Measurements from ENCODE around the gene PPP1R18.
"Not testable (repeated sequence)": the region's sequence is repeated elsewhere in the genome, so short reads cannot be mapped to it uniquely, and the experiment has no call there.

PPP1R18 gene

GRCh38 chr6:30719791-30720737 is 33.6 kb upstream of the PPP1R18 start, which contains the start of gene TUBB:
Gene TUBB, plus strand, starts transcription at chr6:30720352. Its CDS starts 155 bp downstream, at chr6:30720507.
- peak; percentile 98 for DNase-seq

GRCh38 chr6:30719356-30719755 is 32.9 kb upstream of the PPP1R18 start:
- no peak for DNase-seq

DNA sequence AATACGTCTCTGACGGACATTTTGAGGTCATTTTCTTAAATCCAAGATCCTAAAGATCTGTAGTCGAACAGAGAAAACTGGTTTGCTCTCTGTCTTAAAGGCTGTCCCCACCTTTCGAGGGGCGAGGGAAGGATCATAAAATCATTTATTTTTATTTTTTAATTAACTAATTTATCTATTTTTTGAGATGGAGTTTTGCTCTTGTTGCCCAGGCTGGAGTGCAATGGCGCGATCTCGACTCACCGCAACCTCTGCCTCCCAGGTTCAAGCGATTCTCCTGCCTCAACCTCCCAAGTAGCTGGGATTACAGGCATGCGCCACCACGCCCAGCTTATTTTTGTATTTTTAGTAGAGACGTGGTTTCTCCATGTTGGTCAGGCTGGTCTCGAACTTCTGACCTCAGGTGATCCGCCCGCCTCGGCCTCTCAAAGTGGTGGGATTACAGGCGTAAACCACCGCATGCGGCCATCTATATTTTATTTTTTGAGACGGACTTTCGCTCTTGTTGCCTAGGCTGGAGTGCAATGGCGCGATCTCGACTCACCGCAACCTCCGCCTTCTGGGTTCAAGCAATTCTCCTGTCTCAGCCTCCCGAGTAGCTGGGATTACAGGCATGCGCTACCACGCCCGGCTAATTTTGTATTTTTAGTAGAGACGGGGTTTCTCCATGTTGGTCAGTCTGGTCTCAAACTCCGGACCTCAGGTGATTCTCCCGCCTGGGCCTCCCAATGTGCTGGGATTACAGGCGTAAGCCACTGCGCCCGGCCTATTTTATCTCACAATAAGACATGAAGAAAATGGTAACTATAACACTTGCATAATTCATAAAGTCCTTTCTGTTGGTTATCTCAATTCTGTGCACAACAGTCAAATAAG is 31.6 kb upstream of the PPP1R18 start:
- DNase-seq = not testable (repeated sequence)

GRCh38 chr6:30717129-30717844 is 30.8 kb upstream of the PPP1R18 start, which contains the start of gene MDC1:
Gene MDC1, minus strand, starts transcription at chr6:30717281. Its CDS starts 2,106 bp downstream, at chr6:30715175.
- DNase-seq = peak; percentile 100

GRCh38 chr6:30716879-30717128 is 30.4 kb upstream of the PPP1R18 start:
- DNase-seq = no peak

- DNase-seq = no peak
These were observed 27.8 kb upstream of the PPP1R18 start for GRCh38 chr6:30714263-30714662.

GRCh38 chr6:30712441-30712945 is 26.0 kb upstream of the PPP1R18 start:
- DNase-seq = no peak

DNA sequence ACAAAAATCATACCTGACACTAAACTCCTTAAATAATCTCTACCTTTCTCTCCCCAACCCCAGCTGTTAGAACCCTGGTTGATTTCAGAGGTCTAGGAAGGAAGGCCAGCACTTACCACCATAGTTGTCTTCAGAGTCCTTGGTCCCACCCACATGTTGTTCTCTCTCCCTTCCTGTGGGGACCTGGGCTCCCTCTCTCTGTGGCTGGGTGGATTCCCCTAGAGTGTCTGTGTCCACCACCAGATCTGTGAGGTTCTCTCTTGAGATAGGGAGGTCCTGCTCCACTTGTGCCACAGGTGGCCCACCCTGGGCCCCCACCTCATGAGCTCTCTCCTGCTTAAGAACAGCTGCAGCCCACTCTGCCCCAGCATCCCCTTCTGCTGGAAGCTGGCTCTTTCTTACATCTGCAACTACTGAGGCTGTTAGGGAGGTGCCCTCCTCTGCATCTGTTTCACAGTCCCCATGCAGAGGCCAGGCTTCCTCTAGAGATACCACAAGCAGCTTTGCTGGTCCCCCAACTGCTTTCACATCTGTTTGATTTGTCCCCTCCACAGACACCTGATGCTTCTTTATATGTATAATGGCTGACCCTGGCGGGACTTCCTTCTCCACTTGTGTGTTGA is 25.4 kb upstream of the PPP1R18 start:
- no peak for DNase-seq

GRCh38 chr6:30709101-30709868 is 22.8 kb upstream of the PPP1R18 start:
- no peak for DNase-seq

DNA sequence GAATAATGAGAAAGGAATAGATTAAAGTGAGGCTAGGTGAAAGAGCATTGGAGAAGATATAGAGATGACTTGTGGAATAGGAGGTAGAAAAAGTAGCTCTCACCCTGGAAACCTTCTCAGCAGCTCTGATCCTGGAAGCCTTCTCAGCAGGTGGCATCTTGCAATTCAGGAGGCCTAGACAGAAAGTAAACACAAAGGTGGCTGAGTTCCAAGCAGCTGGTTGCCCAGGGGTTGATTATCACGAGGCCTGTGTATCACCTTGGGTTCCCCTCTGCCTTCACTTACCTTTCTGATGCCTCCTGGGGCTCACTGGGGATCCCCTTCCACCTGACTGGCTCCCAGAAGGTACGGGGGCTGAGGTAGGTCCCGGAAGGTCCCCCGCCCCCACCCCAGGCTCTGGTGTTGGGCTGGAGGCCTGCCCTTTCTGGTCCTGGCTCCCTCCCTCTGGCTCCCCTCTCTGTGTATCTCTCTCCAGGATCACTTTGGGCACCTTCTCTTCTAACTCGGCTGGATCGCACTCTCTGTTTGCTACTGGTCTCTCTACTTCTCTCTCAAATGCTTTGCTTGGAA is 20.9 kb upstream of the PPP1R18 start:
- no peak for DNase-seq

- no peak for DNase-seq
These were observed 19.2 kb upstream of the PPP1R18 start for GRCh38 chr6:30705620-30706019.

GRCh38 chr6:30703821-30704220 is 17.4 kb upstream of the PPP1R18 start:
- no peak for DNase-seq

DNA sequence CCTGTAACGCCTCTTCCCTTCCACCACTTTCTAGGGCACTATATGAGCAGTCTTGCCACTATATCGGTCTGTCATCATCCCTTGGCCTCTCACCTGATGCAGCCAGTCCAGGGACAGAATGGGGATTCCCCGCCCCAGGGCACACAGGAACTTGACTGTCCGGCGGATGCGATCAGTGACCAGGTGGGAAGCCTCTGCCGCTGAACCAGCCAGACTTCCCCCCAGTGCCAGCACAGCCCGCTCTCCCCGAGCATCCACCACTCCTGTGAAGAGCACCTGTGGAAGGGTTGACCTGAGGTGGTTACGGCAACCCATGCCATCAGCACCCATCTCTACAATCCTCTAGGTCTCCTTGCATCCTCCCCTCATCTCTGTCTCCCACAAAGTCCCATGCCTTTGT is 16.6 kb upstream of the PPP1R18 start:
- DNase-seq = no peak

DNA sequence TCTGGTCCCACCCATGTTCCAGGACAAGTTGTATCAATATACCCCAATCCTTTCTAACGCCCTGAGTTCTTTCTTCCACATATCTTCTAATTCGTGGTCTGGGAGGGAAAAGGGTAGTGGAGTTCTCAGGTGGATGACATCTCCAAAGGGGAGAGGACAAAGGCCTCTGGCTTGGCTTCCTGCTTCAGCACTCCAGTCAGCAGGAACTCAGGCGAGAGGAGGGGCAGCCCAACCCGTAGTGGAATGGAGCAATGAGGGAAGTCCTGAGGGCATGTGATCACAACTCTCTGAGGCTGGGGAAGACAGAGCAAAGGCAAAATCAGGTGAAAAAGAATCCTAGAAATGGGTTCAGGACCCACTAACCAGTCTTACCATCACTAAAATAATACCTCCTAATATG is 13.9 kb upstream of the PPP1R18 start:
- no peak for DNase-seq

DNA sequence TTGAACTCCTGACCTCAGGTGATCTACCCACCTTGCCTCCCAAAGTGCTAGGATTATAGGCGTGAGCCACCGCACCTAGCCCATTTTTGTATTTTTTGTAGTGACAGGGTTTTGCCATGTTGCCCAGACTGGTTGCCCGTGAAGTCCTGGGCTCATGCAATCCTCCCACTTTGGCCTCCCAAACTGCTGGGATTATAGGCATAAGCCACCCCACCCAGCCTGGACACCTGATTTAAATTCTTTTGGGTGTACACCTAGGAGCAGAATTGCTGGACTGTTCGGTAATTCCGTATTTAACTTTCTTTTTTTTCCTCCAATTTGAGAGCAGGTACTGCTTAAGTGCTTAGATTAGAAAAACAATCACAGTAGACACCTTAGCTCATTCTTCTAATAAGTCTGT is 10.0 kb upstream of the PPP1R18 start:
- DNase-seq = no peak

- DNase-seq = no peak
These were observed 4.9 kb upstream of the PPP1R18 start for GRCh38 chr6:30691208-30691847.

DNA sequence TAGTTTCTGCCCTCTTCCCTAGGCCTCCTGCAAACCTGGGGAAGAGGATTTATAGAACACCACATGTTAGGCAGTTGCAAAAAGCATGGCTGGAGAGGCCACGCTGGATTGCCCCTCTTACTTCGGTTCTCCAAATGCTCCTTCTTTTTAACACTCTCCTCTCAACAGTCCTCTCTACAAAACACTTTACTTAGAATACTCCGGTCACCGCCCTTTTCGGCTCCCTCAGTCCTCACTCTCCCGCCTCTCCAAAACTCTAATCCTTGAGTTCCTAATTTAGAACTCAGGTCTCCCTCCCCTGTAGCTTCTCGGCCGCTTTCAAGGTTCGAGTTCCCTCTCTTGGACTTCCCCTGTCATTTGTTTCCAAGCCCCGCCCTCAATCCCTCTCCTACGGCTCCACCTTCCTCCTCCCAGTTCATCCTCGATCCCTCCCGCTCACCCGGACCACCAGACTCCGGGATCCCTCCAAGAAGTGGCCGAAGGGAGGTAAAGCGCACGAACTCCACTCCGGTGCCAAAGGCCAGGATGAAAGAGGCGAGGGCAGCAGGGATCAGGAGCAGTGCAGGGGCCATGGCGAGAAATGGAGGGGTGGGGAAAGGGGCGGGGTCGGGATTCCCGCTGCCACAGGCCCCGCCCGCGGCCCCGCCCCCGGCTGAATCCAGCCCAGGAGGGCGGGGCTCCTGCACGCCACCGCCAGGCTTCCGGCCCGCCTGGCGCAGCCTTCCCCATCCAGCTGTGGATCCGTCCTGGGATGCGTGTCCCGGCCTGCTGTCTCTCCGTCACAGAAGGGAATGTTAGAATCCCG is 4.2 kb upstream of the PPP1R18 start, which contains the start of gene NRM:
Gene NRM, minus strand, starts transcription at position 582 of the 805 bp plus-strand sequence. Its CDS starts 10 bp downstream, at position 572.
- DNase-seq = peak; percentile 92

DNA sequence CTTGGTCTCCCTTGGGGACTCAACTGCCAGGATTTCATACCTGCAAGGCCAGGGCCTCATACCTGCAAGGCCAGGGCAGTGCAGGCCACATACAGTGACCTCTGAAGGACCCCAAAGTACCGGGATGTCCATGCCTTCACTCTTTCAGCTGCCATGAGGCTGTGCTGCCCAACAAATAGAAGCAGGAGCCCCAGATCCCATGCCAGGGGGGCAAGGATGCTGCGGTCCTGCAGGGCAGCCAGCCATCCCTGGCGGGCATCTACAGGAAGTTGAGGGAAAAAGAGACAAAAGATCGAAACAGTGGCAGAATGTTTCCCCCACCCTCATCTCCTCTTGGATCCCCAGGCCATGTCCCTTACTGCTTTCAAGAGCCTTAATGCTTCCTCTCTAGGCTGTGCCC is 3.5 kb upstream of the PPP1R18 start:
- no peak for DNase-seq

DNA sequence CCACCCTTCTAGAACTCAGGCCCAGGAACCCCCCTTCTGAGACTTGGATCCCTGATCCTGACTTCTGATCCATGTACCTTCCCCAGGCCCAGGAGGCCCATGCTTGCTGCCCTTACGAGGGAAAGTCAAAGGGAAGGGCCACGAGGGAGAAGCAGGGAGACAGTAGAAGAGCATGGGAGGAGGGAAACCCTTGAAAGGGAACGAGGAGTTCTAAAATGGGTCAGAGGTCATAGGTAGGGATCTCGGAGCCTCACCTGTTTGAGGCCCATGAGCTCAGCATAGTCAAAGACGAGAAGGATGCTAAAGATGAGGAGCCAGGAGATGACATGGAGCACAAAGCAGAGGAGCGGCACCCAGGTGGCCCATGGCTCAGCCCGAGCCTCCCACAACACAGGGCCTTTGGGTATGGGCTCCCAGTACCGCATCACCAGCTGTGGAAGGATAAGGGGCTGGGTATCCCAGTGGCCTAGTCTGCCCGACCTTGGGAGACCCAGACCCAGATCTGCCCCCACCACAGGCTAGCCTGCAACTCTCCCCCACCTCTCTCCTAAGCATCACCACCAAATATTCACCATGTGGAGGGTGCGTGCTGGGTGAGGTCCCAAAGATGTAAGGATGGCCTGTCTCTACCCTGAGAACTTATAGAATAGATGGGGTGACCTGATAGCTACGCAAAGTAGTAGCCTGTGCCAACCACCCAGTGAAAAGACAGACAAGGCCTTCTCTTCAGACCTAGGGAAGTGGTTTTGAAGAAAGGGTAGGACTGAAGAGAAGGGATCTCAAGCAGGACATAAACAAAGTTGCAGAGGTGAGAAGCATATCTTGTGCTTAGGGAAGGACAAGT is 2.8 kb upstream of the PPP1R18 start:
- no peak for DNase-seq

All from femur (tissue), 1 donor.